HepG2 (cell line): ENCODE data around the gene RARS2. TPM values are rescaled to one million over a fixed set of nuclear protein-coding genes. Genes with fewer than 3 reads are reported as not detected.

Experiments used
- ASH2L ChIP-seq: fragments of 300-600, 200-600 bp; sonication (generic); IDR thresholded peaks from 2 replicates; pipeline ENCODE4 v1.7.0; 2017; ENCODE audit warnings: low read depth, mild to moderate bottlenecking, moderate library complexity, mixed read lengths, low read length; ENCODE audit not compliant: insufficient read length
- FOXP1 ChIP-seq, 2 experiments: fragments of 450-650 bp in 1 of 2; IDR thresholded peaks; 2 replicates each; pipeline ENCODE4 v1.6.1; 2017 to 2018; ENCODE audit warnings: antibody characterized with exemption in 1 of 2
- HMGA1 ChIP-seq: sonication (generic); formaldehyde crosslinking; conservative IDR thresholded peaks from 2 replicates; pipeline ENCODE4 v1.4.0; 2020; ENCODE audit warnings: missing genetic modification reagents
- MBD4 ChIP-seq: IDR thresholded peaks from 2 replicates; pipeline ENCODE4 v1.6.1; 2012; ENCODE audit warnings: low read length, inconsistent platforms, borderline replicate concordance
- NR2F2 ChIP-seq: IDR thresholded peaks from 2 replicates; pipeline ENCODE4 v1.6.1; 2012; ENCODE audit warnings: low read depth, inconsistent platforms, borderline replicate concordance
- TOE1 ChIP-seq: sonication (generic); formaldehyde crosslinking; IDR thresholded peaks from 2 replicates; pipeline ENCODE4 v1.4.0; 2020; ENCODE audit warnings: mild to moderate bottlenecking, missing genetic modification reagents
- ZNF563 ChIP-seq: sonication (generic); formaldehyde crosslinking; IDR thresholded peaks from 2 replicates; pipeline ENCODE4 v1.8.0; 2022; ENCODE audit warnings: mild to moderate bottlenecking, moderate library complexity, missing genetic modification reagents
- ZNF781 ChIP-seq: sonication (generic); formaldehyde crosslinking; IDR thresholded peaks from 2 replicates; pipeline ENCODE4 v1.5.1; 2020; ENCODE audit warnings: borderline replicate concordance, mild to moderate bottlenecking, missing genetic modification reagents; ENCODE audit errors: not compliant biosample characterization
- ZNF883 ChIP-seq: sonication (generic); formaldehyde crosslinking; IDR thresholded peaks from 2 replicates; pipeline ENCODE4 v1.5.1; 2020; ENCODE audit warnings: mild to moderate bottlenecking, missing genetic modification reagents; ENCODE audit errors: not compliant biosample characterization
- polyA plus RNA-seq, 8 experiments: library from polyadenylated mRNA; depleted of rRNA in 3 of 8; stranded (reverse) in 7 of 8; unstranded in 1 of 8; fragments of >200 nt; fragmentation: Illumina TruSeq in 4 of 8; extraction: Trizol in 4 of 8; gene quantifications; 2 replicates each; pipeline versions ENCODE4 v1.2.1 to v1.2.3, GENCODE V29; 2011 to 2016; ENCODE audit warnings: low read depth in 4 of 8, missing spikeins in 1 of 8, mixed read lengths in 1 of 8; ENCODE audit not compliant: insufficient read depth in 1 of 8
- total RNA-seq, 5 experiments: library from RNA; depleted of rRNA; stranded (reverse); fragments of >200 nt; fragmentation: Illumina TruSeq; extraction: Trizol; gene quantifications; 2 replicates each; pipeline ENCODE4 v1.2.3, GENCODE V29; 2016; ENCODE audit warnings: low read depth in 1 of 5
- TF ChIP-seq, protein P1 (sequence below): sonication (generic); formaldehyde crosslinking; IDR thresholded peaks from 2 replicates; pipeline ENCODE4 v1.4.0; 2020; ENCODE audit warnings: missing genetic modification reagents, low read depth, mild to moderate bottlenecking, borderline replicate concordance
- TF ChIP-seq, protein P2 (sequence below): sonication (generic); formaldehyde crosslinking; IDR thresholded peaks from 2 replicates; pipeline ENCODE4 v1.4.0; 2020; ENCODE audit warnings: missing genetic modification reagents, borderline replicate concordance
- TF ChIP-seq, protein P3 (sequence below): sonication (generic); formaldehyde crosslinking; IDR thresholded peaks from 2 replicates; pipeline ENCODE4 v1.8.0; 2022; ENCODE audit warnings: missing genetic modification reagents, mild to moderate bottlenecking, borderline replicate concordance
- TF ChIP-seq, protein P4 (sequence below): sonication (generic); formaldehyde crosslinking; IDR thresholded peaks from 2 replicates; pipeline ENCODE4 v1.4.0; 2020; ENCODE audit warnings: low read depth, mild to moderate bottlenecking, missing genetic modification reagents
- TF ChIP-seq, protein P5 (sequence below): sonication (generic); formaldehyde crosslinking; IDR thresholded peaks from 2 replicates; pipeline ENCODE4 v1.5.0; 2020; ENCODE audit warnings: missing genetic modification reagents
- TF ChIP-seq, protein P6 (sequence below), 2 experiments: sonication (generic) in 1 of 2; formaldehyde crosslinking in 1 of 2; IDR thresholded peaks; 2 replicates each; pipeline versions ENCODE4 v1.6.1 to v1.9.0; 2014 to 2022; ENCODE audit warnings: antibody characterized with exemption in 1 of 2, borderline replicate concordance in 1 of 2, inconsistent platforms in 1 of 2, low read depth in 1 of 2, missing genetic modification reagents in 1 of 2

The RARS2 gene
- total and polyA plus RNA-seq, 2 of the 13 experiments (the other 11 are each of a cell fraction or from before 2014, with no cell fraction given) = 23.4 to 80.1 TPM

DNA sequence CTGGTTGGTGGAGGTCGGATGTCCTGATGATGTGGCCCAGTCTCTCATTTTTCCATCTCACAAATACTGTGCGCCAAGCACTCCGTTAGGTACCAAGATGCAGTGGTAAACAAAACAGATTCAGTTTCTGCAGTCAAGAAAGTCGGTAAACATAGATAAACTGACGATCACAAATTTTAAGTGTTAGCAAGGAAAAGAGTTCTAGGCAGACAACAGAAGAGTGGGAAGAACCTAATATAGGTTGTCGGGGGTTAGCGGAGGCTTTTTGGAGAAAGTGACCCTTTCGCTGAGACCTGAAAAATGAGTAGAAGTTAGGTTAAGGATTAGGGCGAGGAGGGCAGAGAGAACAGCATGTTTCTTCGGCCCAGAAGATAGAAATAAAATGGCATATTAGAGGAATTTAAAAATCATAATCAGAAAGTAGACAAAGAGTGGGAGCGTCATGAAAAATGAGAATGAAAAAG is 662 bp upstream of the RARS2 start (continued):
- TF ChIP-seq, protein P1, sequence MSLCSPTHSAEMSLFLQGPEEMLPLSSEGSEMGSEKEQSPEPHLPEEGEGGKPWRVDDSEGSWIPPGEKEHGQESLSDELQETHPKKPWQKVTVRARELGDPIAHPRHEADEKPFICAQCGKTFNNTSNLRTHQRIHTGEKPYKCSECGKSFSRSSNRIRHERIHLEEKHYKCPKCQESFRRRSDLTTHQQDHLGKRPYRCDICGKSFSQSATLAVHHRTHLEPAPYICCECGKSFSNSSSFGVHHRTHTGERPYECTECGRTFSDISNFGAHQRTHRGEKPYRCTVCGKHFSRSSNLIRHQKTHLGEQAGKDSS (CRISPR knock-in tag) = no peak
- TF ChIP-seq, protein P2, sequence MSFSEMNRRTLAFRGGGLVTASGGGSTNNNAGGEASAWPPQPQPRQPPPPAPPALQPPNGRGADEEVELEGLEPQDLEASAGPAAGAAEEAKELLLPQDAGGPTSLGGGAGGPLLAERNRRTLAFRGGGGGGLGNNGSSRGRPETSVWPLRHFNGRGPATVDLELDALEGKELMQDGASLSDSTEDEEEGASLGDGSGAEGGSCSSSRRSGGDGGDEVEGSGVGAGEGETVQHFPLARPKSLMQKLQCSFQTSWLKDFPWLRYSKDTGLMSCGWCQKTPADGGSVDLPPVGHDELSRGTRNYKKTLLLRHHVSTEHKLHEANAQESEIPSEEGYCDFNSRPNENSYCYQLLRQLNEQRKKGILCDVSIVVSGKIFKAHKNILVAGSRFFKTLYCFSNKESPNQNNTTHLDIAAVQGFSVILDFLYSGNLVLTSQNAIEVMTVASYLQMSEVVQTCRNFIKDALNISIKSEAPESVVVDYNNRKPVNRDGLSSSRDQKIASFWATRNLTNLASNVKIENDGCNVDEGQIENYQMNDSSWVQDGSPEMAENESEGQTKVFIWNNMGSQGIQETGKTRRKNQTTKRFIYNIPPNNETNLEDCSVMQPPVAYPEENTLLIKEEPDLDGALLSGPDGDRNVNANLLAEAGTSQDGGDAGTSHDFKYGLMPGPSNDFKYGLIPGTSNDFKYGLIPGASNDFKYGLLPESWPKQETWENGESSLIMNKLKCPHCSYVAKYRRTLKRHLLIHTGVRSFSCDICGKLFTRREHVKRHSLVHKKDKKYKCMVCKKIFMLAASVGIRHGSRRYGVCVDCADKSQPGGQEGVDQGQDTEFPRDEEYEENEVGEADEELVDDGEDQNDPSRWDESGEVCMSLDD = no peak
- TF ChIP-seq ZNF883 (CRISPR knock-in tag) (no peak), HMGA1 (CRISPR knock-in tag) (no peak), TOE1 (CRISPR knock-in tag) (no peak), MBD4 (no peak), NR2F2 (no peak), ZNF563 (CRISPR knock-in tag) (no peak), ZNF781 (no peak), ASH2L (peak; percentile 21), FOXP1 (IDR thresholded peaks at IDR 0.05) (no peak), FOXP1 (CRISPR knock-in tag; IDR thresholded peaks at IDR 0.05) (no peak)
- TF ChIP-seq, protein P3, sequence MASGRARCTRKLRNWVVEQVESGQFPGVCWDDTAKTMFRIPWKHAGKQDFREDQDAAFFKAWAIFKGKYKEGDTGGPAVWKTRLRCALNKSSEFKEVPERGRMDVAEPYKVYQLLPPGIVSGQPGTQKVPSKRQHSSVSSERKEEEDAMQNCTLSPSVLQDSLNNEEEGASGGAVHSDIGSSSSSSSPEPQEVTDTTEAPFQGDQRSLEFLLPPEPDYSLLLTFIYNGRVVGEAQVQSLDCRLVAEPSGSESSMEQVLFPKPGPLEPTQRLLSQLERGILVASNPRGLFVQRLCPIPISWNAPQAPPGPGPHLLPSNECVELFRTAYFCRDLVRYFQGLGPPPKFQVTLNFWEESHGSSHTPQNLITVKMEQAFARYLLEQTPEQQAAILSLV (CRISPR knock-in tag) = no peak
- TF ChIP-seq, protein P4, sequence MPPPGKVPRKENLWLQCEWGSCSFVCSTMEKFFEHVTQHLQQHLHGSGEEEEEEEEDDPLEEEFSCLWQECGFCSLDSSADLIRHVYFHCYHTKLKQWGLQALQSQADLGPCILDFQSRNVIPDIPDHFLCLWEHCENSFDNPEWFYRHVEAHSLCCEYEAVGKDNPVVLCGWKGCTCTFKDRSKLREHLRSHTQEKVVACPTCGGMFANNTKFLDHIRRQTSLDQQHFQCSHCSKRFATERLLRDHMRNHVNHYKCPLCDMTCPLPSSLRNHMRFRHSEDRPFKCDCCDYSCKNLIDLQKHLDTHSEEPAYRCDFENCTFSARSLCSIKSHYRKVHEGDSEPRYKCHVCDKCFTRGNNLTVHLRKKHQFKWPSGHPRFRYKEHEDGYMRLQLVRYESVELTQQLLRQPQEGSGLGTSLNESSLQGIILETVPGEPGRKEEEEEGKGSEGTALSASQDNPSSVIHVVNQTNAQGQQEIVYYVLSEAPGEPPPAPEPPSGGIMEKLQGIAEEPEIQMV (CRISPR knock-in tag) = no peak
- TF ChIP-seq, protein P5, sequence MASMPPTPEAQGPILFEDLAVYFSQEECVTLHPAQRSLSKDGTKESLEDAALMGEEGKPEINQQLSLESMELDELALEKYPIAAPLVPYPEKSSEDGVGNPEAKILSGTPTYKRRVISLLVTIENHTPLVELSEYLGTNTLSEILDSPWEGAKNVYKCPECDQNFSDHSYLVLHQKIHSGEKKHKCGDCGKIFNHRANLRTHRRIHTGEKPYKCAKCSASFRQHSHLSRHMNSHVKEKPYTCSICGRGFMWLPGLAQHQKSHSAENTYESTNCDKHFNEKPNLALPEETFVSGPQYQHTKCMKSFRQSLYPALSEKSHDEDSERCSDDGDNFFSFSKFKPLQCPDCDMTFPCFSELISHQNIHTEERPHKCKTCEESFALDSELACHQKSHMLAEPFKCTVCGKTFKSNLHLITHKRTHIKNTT (CRISPR knock-in tag) = no peak
- TF ChIP-seq, protein P6, sequence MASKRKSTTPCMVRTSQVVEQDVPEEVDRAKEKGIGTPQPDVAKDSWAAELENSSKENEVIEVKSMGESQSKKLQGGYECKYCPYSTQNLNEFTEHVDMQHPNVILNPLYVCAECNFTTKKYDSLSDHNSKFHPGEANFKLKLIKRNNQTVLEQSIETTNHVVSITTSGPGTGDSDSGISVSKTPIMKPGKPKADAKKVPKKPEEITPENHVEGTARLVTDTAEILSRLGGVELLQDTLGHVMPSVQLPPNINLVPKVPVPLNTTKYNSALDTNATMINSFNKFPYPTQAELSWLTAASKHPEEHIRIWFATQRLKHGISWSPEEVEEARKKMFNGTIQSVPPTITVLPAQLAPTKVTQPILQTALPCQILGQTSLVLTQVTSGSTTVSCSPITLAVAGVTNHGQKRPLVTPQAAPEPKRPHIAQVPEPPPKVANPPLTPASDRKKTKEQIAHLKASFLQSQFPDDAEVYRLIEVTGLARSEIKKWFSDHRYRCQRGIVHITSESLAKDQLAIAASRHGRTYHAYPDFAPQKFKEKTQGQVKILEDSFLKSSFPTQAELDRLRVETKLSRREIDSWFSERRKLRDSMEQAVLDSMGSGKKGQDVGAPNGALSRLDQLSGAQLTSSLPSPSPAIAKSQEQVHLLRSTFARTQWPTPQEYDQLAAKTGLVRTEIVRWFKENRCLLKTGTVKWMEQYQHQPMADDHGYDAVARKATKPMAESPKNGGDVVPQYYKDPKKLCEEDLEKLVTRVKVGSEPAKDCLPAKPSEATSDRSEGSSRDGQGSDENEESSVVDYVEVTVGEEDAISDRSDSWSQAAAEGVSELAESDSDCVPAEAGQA (IDR thresholded peaks at IDR 0.05; ENCODE audit: low read depth) = no peak
- TF ChIP-seq, protein P6 (CRISPR knock-in tag; IDR thresholded peaks at IDR 0.05; ENCODE audit: borderline replicate concordance) = no peak
